Measurements from ENCODE around the gene PTPRE.

DNA sequence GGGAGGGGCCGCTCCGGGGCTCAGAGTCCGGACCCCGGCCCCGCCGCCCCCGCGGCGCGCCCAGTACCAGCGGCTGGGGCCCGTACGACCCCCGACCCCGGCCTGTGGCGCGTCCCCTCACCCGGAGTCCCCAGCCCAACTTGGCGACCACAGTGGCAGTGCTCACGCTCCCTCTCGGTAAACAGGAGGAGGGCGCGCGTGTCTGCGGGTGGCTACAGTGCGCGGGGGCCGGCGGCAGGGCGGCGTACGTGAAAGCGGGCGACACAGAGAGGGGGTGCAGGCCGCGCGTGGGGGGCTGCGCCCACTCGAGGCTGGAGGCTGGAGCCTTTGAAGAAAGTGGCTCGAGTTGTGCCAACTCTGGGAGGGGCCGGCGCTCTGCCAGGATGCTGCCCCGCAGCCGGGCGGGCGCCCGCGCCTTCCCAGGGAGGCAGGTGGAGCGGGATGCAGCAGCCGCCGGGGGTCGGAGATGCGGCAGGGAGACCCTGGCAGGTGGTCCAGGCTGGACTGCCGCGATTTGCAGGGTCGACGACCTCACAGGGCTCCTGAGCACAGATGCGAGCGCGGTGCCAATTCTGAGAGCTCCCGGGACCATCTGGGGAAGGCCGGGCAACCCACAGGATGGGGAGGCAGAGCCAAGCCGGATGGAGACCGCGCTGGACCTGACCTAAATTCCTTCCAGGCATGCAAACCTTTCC lies 655 bp downstream of the PTPRE start:
- TF ChIP-seq GATA2 (IDR thresholded peaks at IDR 0.05; ENCODE audit: low read depth, low read length): no peak
- TF ChIP-seq GATA3 (IDR thresholded peaks at IDR 0.05; ENCODE audit: low read depth, low read length): no peak

Measured in SH-SY5Y (cell line).